HAP-1 (cell line): ENCODE data around the gene GOLGA8B.
"Not testable (repeated sequence)": the region's sequence is repeated elsewhere in the genome, so short reads cannot be mapped to it uniquely, and the experiment has no call there.

ENCODE experiments used
- DNase-seq, 2 experiments: peaks; one replicate each; pipeline ENCODE4 v3.0.0-alpha.2; 2016 to 2020; ENCODE audit warnings: low spot score in 2 of 2
- H3K27me3 ChIP-seq: fragments of 250-450 bp; sonication (Bioruptor Pico); 2 replicates; pipeline ENCODE4 v1.5.1; 2020; ENCODE audit warnings: low read depth, mild to moderate bottlenecking, moderate library complexity
- H3K36me3 ChIP-seq: fragments of 250-450 bp; sonication (Bioruptor Pico); replicated peaks from 2 replicates; pipeline ENCODE4 v1.5.1; 2020; ENCODE audit warnings: mild to moderate bottlenecking
- H3K4me1 ChIP-seq: fragments of 250-450 bp; sonication (Bioruptor Pico); 2 replicates; pipeline ENCODE4 v1.5.1; 2020; ENCODE audit warnings: mild to moderate bottlenecking
- H3K4me3 ChIP-seq: fragments of 250-450 bp; sonication (Bioruptor Pico); 2 replicates; pipeline ENCODE4 v1.5.1; 2020; ENCODE audit warnings: mild to moderate bottlenecking, moderate library complexity
- H3K9me3 ChIP-seq: fragments of 250-450 bp; sonication (Bioruptor Pico); 2 replicates; pipeline ENCODE4 v1.5.1; 2020; ENCODE audit warnings: mild to moderate bottlenecking, moderate library complexity
- in situ Hi-C: fragments of 300-500 bp; cut with MboI; formaldehyde crosslinking; loops from 3 replicates; pipeline ENCODE4 v1.14.3; 2020; ENCODE audit warnings: low sequenced_read_pairs, inconsistent platforms, mixed read lengths

Gene GOLGA8B

DNA sequence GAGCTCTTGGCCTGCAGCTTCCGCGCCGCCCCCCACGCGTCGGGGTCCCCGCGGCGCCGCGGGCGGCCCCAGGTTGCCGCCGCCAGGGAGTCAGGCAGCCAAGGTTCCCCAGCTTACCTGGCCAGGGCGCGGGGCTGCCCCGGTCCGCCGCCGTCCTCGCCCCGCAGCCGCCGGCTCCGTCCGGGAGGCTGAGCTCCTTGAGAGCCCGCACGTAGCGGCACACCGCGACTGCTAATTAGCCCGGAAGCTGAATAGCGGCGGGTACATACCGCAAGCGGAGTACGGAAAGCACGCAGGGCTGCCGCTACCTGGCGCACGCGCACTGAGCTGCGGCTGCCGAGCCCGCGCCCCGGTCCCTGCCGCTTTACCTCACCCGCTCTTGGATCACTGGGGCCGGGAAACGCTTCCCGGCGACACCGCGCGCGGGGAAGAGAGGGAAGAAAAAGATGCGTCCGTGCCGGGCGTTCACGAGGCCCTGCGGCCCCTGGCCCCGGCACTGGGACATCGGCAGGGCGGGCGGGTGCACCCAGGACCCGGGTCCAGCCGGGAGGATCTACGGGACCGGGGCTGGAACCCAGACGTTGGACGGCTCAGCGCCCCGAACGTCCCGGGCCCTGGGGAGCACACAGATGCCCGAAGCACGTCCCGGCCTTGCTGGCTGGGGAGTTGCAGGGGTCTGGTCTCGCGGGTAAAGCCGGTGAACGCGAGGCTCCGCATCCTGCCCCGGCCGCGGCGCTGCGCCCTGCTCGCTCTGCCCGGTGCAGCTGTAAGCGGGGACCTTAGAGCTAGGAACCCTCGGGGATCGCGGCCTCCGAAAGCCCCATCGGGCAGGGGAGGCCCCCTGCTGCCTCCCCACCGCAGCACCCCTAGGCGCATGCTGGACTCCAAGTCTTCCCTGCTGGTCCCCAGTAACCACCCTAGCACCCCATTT, at the start of gene GOLGA8B:
Gene GOLGA8B, minus strand, starts transcription at position 253 of the 931 bp plus-strand sequence. CDS start 47,739 bp downstream, outside the sequence.
- H3K27me3 ChIP-seq, result no peaks in the 10 kb centered on the region
- DNase-seq, result peak; percentile 62 to 80
- H3K4me1 ChIP-seq, result peaks cover 11% of the 10 kb centered on the region
- H3K4me3 ChIP-seq, result peak within 1 kb of the TSS; percentile 66
- in situ Hi-C loops, result loop anchor here (25.0 kb wide), 1 partner anchor 521 kb away; no protein-coding TSS in a partner anchor
- no peaks in the 10 kb centered on the region for H3K9me3 ChIP-seq
- no peaks in the 10 kb centered on the region for H3K36me3 ChIP-seq

DNA sequence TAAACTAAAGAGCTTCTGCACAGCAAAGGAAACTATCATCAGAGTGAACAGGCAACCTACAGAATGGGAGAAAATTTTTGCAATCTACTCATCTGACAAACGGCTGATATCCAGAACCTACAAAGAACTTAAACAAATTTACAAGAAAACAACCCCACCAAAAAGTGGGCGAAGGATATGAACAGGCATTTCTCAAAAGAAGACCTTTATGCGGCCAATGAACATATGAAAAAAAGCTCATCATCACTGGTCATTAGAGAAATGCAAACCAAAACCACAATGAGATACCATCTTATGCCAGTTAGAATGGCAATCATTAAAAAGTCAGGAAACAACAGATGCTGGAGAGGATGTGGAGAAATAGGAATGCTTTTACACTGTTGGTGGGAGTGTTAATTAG, 49.7 kb upstream of the GOLGA8B start:
- H3K9me3 ChIP-seq, H3K4me1 ChIP-seq, in situ Hi-C loops, H3K27me3 ChIP-seq, H3K36me3 ChIP-seq, H3K4me3 ChIP-seq, DNase-seq: not testable (repeated sequence)

DNA sequence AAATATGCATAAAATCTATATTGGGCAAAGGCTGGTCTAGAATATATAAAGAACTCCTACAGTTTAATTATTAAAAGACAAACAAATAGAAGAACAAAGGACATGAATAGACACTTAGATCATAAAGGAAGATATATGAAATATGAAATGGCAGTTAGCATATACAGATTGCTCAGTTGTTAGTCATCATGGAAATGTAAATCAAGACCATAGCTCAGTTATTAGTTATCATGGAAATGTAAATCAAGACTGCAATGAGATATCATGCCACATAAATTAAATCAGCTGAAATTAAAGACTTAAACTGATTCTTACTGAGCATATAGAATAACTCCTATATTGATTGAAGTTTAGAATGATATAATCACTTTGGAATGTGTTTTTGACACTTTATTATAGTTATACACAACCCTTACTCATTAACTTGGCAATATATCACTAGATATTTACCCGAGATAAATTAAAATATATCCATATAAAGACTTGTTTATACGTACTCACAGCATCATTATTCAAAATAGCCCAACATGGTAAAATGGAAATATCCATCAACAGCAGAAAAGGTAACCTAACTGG, 45.2 kb upstream of the GOLGA8B start:
- in situ Hi-C loops, result no loop called here

GRCh38 chr15:34625007-34625406, 41.6 kb upstream of the GOLGA8B start:
- DNase-seq, result no peak
- H3K27me3 ChIP-seq, result peaks cover 6% of the 10 kb centered on the region
- no peak overlapping the region for H3K4me3 ChIP-seq
- no peaks in the 10 kb centered on the region; the same call in 1 of the 2 replicates for H3K4me1 ChIP-seq
- no peaks in the 10 kb centered on the region for H3K36me3 ChIP-seq
- in situ Hi-C loops, result no loop called here
- no peaks in the 10 kb centered on the region for H3K9me3 ChIP-seq

More for the DNA sequence above, 45.2 kb upstream of the GOLGA8B start:
- Histone ChIP-seq H3K4me3 (no peak overlapping the region), H3K4me1 (no peaks in the 10 kb centered on the region), H3K9me3 (no peaks in the 10 kb centered on the region), H3K36me3 (no peaks in the 10 kb centered on the region), H3K27me3 (no peaks in the 10 kb centered on the region)
- DNase-seq, result no peak

- in situ Hi-C loops, result loop anchor here (25.0 kb wide), 1 partner anchor 291 kb away; no protein-coding TSS in a partner anchor
- Histone ChIP-seq H3K36me3 (no peaks in the 10 kb centered on the region), H3K4me1 (no peaks in the 10 kb centered on the region; the same call in 1 of the 2 replicates)
Observed at GRCh38 chr15:34621675-34622074, 38.2 kb upstream of the GOLGA8B start.

GRCh38 chr15:34620814-34621213, 37.4 kb upstream of the GOLGA8B start:
- Histone ChIP-seq H3K36me3 (no peaks in the 10 kb centered on the region), H3K4me1 (no peaks in the 10 kb centered on the region; the same call in 1 of the 2 replicates), H3K4me3 (no peak overlapping the region), H3K27me3 (peaks cover 26% of the 10 kb centered on the region), H3K9me3 (no peaks in the 10 kb centered on the region)
- DNase-seq, result no peak
- in situ Hi-C loops, result loop anchor here (25.0 kb wide), 1 partner anchor 291 kb away; no protein-coding TSS in a partner anchor

More at GRCh38 chr15:34621675-34622074, 38.2 kb upstream of the GOLGA8B start:
- Histone ChIP-seq H3K4me3 (no peak overlapping the region), H3K27me3 (peaks cover 19% of the 10 kb centered on the region), H3K9me3 (no peaks in the 10 kb centered on the region)
- peak in 1 of 2 experiments; percentile 27 for DNase-seq

DNA sequence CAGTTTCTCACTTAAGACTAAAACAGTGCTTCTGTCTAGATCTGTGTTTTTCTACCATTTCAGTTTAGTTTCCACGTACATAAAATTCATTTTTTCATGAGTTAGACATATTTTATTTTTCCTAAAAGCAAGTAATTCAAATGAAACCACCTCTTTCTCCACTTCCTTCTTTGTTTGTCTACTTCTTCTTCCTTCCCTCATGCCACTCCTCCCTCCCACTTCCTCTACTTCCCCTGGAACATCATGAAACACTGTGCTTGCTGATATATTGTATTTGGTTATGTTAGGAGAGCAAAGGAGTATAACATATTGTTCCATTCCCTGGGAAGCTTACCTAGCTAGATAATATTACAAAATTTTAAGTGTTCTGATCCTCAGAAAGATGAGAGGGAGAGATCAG, 36.7 kb upstream of the GOLGA8B start:
- H3K27me3 ChIP-seq, result peaks cover 27% of the 10 kb centered on the region
- no peak overlapping the region for H3K4me3 ChIP-seq
- in situ Hi-C loops, result loop anchor here (25.0 kb wide), 1 partner anchor 292 kb away; no protein-coding TSS in a partner anchor
- DNase-seq, result no peak
- no peaks in the 10 kb centered on the region; the same call in 1 of the 2 replicates for H3K4me1 ChIP-seq
- no peaks in the 10 kb centered on the region for H3K36me3 ChIP-seq
- no peaks in the 10 kb centered on the region for H3K9me3 ChIP-seq

DNA sequence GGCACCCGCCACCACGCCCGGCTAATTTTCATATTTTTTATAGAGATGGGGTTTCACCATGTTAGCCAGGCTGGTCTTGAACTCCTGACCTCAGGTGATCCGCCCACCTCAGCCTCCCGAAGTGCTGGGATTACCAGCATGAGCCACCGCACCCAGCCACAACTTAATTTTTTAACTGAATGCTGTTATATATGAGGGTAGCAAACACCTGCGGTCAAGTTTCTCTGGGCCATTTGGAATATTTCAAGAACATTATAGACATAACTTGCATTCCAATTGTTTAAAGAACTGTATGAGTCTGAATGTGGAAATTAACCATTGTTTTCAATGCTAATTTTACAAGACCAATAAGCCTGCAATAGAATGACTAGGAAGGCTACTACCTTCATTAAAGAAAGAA, 35.7 kb upstream of the GOLGA8B start:
- peaks cover 32% of the 10 kb centered on the region for H3K27me3 ChIP-seq
- H3K4me1 ChIP-seq, result no peaks in the 10 kb centered on the region; the same call in 1 of the 2 replicates
- DNase-seq, result no peak
- H3K36me3 ChIP-seq, result no peaks in the 10 kb centered on the region
- no peak overlapping the region for H3K4me3 ChIP-seq
- H3K9me3 ChIP-seq, result no peaks in the 10 kb centered on the region
- in situ Hi-C loops, result loop anchor here (25.0 kb wide), 1 partner anchor 293 kb away; no protein-coding TSS in a partner anchor

- H3K4me1 ChIP-seq, result no peaks in the 10 kb centered on the region; the same call in 1 of the 2 replicates
Observed at GRCh38 chr15:34618073-34618472, 34.6 kb upstream of the GOLGA8B start.

DNA sequence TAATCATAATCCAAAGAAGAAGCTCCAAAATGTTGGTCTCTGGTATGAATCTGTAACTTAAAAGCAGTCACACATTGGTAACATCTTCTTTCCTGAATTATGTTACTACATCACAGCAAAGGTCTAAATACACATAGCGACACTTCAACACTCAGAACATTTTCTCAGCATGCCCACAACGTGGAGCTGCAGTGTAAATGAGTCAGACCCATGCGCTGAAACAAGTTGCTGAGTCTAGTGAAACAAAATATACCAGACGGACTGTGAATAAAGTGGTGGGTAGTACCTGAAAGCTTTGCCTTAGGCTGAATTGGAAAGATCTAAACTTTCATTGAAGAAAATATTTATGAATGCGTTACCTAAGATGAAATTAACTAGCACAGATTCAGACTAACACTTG, 33.2 kb upstream of the GOLGA8B start:
- no peak overlapping the region for H3K4me3 ChIP-seq
- DNase-seq, result no peak
- no peaks in the 10 kb centered on the region for H3K36me3 ChIP-seq
- in situ Hi-C loops, result loop anchor here (25.0 kb wide), 1 partner anchor 296 kb away; no protein-coding TSS in a partner anchor
- no peaks in the 10 kb centered on the region for H3K9me3 ChIP-seq
- no peaks in the 10 kb centered on the region; the same call in 1 of the 2 replicates for H3K4me1 ChIP-seq
- H3K27me3 ChIP-seq, result peaks cover 36% of the 10 kb centered on the region

More at GRCh38 chr15:34618073-34618472, 34.6 kb upstream of the GOLGA8B start:
- in situ Hi-C loops, result loop anchor here (25.0 kb wide), 1 partner anchor 294 kb away; no protein-coding TSS in a partner anchor
- H3K36me3 ChIP-seq, result no peaks in the 10 kb centered on the region
- no peak overlapping the region for H3K4me3 ChIP-seq
- no peaks in the 10 kb centered on the region for H3K9me3 ChIP-seq
- DNase-seq, result no peak
- H3K27me3 ChIP-seq, result peaks cover 34% of the 10 kb centered on the region

GRCh38 chr15:34613997-34614396, 30.5 kb upstream of the GOLGA8B start:
- Histone ChIP-seq H3K9me3 (no peaks in the 10 kb centered on the region), H3K27me3 (peaks cover 52% of the 10 kb centered on the region), H3K4me1 (no peaks in the 10 kb centered on the region), H3K36me3 (no peaks in the 10 kb centered on the region), H3K4me3 (no peak overlapping the region)
- in situ Hi-C loops, result loop anchor here (25.0 kb wide), 1 partner anchor 298 kb away; no protein-coding TSS in a partner anchor
- no peak for DNase-seq

- H3K36me3 ChIP-seq, result no peaks in the 10 kb centered on the region
- no peak for DNase-seq
- H3K4me3 ChIP-seq, result no peak overlapping the region
- peaks cover 55% of the 10 kb centered on the region for H3K27me3 ChIP-seq
- in situ Hi-C loops, result loop anchor here (25.0 kb wide), 1 partner anchor 299 kb away; no protein-coding TSS in a partner anchor
- no peaks in the 10 kb centered on the region for H3K4me1 ChIP-seq
- no peaks in the 10 kb centered on the region for H3K9me3 ChIP-seq
Observed at GRCh38 chr15:34613301-34613700, 29.9 kb upstream of the GOLGA8B start.

GRCh38 chr15:34610354-34610753, 26.9 kb upstream of the GOLGA8B start:
- DNase-seq, result no peak
- Histone ChIP-seq H3K27me3 (peaks cover 48% of the 10 kb centered on the region), H3K4me1 (no peaks in the 10 kb centered on the region), H3K4me3 (no peak overlapping the region), H3K36me3 (no peaks in the 10 kb centered on the region), H3K9me3 (no peaks in the 10 kb centered on the region)
- in situ Hi-C loops, result loop anchor here (25.0 kb wide), 1 partner anchor 302 kb away; no protein-coding TSS in a partner anchor
